Retinal pigment epithelial cell (primary cell): Measurements from ENCODE around the gene BEX2.

Source experiments
- DNase-seq: peaks from one replicate; pipeline ENCODE4 v3.0.0-alpha.2; 2010; ENCODE audit warnings: low read depth
- H3K4me3 ChIP-seq: 2 replicates; pipeline ENCODE4 v1.5.1; 2011; ENCODE audit warnings: mild to moderate bottlenecking, low read length, control low read depth, moderate library complexity
- TF ChIP-seq, protein P1 (sequence below): conservative IDR thresholded peaks from 2 replicates; pipeline ENCODE4 v1.5.1; 2011; ENCODE audit warnings: low read depth, low read length, control low read depth, inconsistent platforms

The BEX2 gene

DNA sequence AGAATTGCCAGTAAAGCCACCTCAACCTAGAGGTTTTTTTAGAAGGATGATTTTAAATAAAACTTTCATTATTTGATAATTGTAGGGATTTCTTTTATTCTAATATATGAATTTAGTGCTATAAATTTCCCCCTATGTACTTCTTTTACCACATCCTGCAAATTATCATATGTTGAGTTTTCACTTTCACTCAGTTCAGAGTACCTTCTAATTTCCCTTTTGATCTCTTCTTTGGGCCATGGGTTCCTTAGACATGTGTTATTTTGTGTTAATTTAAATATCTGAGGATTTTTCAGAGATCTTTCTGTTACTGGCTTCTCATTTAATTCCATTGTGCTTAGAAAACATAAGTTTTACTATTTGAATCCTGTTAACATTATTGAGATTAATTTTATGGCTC lies 6.1 kb downstream of the BEX2 start:
- DNase-seq = no peak
- H3K4me3 ChIP-seq = no peak overlapping the region
- TF ChIP-seq, protein P1, sequence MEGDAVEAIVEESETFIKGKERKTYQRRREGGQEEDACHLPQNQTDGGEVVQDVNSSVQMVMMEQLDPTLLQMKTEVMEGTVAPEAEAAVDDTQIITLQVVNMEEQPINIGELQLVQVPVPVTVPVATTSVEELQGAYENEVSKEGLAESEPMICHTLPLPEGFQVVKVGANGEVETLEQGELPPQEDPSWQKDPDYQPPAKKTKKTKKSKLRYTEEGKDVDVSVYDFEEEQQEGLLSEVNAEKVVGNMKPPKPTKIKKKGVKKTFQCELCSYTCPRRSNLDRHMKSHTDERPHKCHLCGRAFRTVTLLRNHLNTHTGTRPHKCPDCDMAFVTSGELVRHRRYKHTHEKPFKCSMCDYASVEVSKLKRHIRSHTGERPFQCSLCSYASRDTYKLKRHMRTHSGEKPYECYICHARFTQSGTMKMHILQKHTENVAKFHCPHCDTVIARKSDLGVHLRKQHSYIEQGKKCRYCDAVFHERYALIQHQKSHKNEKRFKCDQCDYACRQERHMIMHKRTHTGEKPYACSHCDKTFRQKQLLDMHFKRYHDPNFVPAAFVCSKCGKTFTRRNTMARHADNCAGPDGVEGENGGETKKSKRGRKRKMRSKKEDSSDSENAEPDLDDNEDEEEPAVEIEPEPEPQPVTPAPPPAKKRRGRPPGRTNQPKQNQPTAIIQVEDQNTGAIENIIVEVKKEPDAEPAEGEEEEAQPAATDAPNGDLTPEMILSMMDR = no peak

DNA sequence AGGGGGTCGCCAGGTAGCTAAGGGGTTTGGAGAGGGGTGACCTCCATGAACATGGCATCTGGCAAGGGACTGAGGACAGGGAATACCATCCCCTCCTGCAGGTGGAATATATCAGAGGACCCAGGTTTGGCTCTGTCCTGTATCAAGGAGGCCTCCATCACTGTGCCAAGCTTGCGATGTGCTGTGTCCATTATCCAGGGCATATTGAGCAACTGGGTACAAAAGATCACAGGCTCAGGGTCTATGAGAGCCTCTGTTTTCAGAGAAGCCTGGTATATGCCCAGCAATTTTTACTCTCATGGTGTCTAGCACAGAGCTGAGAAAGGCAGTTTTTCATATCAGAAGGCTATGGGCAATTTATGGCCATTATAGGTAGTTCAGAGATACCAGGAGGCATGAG lies 17.7 kb downstream of the BEX2 start:
- H3K4me3 ChIP-seq = no peak overlapping the region
- DNase-seq = no peak
- TF ChIP-seq, protein P1 = no peak

DNA sequence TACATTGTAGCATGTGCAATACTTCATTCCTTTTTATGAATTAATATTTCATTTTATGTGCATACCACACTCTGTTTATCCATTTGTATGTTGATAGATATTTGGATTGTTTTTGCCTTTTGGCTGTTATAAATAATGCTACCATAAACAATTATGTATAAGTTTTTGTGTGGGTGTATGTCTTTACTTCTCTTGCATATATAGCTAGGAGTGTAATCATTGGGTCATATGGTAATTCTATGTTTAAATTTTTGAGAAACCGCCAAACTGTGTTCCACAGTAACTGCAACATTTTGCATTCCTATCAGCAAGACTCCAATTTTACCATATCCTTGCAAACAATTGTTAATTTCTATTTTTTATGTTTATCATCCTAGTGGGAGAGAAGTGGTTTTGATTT lies 31.2 kb downstream of the BEX2 start:
- no peak overlapping the region for H3K4me3 ChIP-seq
- TF ChIP-seq, protein P1 = no peak
- DNase-seq = no peak

DNA sequence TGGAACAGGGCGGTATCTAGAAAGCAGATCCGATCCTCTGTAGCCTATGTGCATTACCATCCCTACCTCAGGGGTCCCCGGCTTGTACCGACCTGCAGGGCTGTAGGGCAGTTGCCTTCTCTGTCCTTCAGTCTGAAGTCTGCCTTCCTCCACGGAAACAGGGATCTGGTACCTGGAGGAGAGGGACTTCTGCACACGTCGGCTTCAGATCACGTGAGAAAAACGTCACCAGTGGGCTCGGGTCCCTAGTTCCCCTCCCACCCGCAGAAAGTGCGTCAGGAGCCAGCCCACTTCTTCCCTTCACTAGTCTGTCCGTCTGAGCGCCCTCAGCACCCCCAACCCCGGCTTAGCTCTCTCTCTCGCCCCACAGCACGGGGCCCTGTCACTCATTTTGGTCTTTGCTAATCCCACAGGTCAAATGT lies 34.2 kb downstream of the BEX2 start, which contains the start of gene TCEAL5:
Gene TCEAL5 (minus strand): TSS at position 170 of the 422 bp plus-strand sequence. CDS start 2,187 bp downstream, outside the sequence.
- DNase-seq = no peak
- TF ChIP-seq, protein P1 = no peak
- peak within 1 kb of the TSS; percentile 49 for H3K4me3 ChIP-seq

DNA sequence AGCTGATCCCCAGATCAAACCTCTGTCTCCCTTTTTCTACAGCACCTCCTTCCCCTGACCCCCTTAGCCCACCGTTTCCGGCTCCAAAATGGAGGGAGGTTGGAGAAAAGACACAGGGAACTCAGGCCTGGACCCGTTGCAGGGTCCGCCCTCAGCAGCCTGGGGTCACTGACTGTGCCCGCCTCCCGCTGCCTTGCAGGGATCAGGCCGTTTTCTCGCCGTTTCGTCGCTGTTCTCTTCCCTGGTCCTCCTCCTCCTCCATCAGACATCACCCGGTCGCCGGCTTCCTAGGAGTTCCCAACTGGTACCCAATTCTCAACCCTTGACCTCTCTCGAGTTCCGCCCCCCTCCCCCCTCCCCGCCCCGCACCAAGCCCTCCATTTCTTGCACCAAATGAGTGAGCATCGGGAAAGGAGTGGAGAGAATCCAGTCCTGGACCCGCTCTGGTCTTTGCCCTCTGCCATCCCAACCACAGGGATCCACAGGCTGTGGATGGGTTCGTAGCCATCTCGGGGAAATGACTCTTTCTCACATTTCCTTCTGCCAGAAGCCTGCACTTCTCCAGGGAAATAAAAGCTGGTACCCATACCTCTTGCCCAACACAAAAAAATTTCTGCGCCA lies 34.7 kb downstream of the BEX2 start:
- TF ChIP-seq, protein P1 = no peak
- no peak for DNase-seq
- H3K4me3 ChIP-seq = peak overlapping the region; percentile 49

DNA sequence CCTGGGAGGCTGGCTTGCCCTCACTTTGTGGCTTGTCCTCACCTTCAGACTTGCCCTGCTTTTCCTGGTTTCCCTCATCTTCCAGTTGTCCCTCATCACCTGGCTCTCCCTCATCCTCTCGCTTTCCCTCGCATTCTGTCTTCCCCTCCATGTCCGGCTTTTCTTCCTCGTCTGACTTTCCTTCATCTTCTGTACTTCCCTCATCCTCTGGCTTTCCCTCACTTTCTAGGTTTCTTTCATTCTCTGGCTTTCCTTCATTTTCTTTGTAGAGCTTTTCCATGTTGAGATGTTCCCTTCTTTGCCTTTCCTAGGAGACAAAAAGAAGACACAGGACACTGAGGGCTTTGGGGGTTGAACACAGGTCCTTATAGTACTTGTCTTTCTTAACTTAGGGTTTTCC lies 36.5 kb downstream of the BEX2 start:
- DNase-seq = no peak
- no peak overlapping the region for H3K4me3 ChIP-seq
- TF ChIP-seq, protein P1 = no peak
